Activated CD8-positive, alpha-beta memory T cell treated with anti-CD3 and anti-CD28 coated beads, Interleukin-2, amount 50 U/mL, for 24 hours (primary cell): Measurements from ENCODE around the gene FGFBP1.
A peak's percentile ranks its signal among the peaks of the same experiment; 100 is the strongest.

Experiments used
- DNase-seq: peaks from one replicate; pipeline ENCODE4 v3.0.0-alpha.2; 2020; ENCODE audit errors: extremely low read depth

Gene FGFBP1

DNA sequence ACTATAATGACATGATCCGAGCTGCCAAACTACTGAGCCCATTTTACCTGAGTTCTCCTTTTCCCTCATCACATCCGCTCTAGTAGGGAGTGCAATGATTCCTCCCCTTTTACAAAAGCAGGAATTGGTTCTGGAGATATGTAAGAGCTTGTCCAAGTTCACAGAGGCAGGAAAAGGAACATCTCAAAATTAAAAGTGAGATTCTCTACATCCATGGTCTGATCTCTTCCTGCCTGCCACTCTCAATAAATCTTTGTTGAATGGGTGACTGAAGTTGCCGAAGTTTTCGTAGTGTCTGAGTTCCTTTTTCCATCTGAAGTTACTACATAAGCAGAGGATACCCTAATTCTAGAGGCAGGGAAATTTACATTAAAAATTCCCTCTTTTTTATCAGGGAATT is at the start of gene FGFBP1:
FGFBP1 (minus strand) TSS at position 101 of the 400 bp plus-strand sequence. CDS start 2,108 bp downstream, outside the sequence.
- DNase-seq, result no peak

DNA sequence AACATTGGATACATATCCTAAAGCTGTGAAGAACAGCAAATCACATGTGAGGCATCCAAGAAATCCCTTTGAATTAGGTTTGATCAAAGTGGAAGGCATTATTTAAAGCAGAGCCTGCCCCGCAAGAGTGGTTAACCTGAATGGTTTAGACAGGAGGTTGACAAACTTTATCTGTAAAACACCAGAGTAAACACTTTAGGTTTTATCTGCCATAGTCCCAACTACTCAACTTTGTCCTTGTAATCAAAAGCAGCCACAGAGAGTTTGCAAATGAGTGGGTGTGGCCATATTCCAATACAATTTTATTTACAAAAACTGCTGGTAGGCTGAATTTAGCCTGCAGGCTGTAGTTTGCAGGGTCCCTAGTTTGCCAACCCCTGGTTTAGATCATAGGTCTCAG is 49.7 kb upstream of the FGFBP1 start:
- no peak for DNase-seq

DNA sequence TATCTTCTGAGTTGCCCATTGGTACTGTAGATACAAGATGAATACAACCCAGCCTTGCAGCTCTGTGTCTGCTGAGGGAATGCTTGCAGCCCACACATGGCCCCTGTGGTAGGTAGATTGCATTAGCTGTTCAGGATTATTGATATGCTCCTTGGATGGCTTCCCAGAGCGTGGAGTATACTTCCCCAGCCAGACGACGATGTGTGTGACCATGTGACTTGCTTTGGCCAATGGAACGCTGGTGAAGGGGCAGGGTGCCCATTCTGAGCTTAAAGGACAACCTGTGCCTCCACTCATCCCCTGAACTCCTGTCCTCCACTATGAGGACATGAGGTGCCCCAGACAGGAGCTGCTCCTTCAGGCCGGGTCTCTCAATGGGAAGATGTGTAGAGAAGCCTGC is 48.4 kb upstream of the FGFBP1 start:
- DNase-seq, result no peak

DNA sequence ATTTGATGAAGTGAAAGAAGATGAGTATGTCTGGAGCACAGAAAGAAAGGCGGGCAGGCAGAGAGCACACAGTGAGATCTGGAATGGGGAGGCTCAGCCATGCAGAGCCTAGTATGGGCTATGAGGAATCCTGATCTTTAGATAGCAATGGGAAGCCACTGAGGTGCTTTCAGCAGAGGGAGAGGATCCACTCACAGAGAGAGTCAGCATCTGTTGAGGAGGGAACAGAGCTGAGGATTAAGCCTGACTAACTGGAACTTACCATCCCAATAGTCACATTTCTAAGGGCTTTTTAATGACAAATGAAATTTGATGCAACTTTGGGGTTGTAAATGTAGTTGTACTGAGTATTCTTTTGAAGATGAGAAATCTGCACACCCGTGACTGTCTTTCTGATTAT is 45.1 kb upstream of the FGFBP1 start:
- DNase-seq, result no peak

DNA sequence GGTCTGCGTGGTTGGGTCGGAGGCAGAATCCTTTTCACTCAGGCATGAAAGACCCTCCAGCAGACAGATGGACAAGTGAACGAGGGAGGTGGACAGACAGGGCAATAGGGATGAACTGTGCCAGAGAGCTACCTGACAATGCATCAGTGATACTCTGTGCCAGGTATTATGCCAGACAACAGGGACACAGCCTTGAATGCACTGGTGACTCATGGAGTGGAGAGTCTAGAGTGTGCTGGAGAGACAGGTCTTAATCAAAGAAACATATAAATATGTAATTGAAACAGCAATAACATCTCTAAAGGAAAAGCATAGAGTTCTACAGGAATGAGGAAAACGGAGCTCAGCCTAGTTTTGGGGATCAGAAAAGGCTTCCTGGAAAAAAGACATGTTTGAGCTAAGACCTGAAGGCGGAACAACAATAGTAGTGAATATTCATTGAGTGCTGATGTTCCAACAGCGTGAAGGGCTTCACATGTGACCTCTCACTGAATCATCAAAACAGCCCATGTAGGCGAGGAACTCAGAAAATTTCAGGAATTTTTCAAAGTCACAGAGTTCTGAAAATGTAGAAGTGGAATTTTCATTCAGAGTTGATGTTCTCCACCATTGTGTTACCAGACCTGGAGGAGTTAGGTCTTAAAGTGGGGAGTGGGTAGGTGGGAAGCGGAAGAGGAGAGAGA is 44.4 kb upstream of the FGFBP1 start:
- no peak for DNase-seq

DNA sequence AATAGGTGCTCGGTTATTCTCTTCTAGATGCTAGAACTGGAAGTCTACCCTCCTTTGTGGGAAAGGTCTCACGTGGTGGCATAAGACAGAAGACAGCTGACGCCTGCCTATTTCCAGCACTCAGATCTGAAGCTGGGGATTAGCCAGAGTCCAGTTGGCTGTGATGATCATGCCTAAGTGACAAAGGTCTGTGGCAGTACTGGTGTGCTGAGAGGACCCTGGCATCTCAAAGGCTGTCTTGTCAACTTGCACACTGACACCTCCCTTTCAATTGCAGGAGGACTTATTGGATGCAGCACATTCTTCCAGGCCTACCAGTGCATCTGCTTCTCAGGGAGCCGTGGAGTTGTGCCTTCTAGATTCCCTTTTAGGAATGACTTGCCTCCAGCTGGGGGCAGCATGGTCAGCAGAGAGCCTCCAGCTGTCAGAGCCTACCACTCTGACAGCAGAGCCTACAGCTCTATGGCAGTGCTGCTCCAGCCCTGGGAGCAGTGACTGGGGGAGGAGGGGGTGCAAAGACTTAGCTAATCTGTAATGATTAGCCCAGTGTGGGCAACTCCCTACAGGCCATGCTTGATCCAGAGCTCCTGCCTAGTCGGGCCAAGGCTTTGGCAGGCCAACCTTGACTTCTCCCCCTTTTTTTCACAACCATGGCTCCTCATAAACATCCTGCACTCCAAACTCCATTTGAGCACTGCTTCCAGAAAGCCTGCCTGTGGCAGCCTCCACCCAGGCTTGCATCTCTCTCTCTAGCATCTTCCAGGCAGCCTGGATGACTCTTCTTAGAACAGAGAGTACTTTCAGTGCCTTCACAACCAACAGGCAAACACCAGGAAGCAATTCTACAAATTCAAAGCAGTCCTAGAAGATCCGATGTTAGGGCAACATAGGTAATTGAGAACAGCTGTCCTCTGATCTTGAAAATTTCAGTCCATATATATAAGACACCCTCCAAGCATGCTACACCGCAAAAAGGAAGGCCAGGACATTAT is 38.2 kb upstream of the FGFBP1 start:
- DNase-seq, result no peak

DNA sequence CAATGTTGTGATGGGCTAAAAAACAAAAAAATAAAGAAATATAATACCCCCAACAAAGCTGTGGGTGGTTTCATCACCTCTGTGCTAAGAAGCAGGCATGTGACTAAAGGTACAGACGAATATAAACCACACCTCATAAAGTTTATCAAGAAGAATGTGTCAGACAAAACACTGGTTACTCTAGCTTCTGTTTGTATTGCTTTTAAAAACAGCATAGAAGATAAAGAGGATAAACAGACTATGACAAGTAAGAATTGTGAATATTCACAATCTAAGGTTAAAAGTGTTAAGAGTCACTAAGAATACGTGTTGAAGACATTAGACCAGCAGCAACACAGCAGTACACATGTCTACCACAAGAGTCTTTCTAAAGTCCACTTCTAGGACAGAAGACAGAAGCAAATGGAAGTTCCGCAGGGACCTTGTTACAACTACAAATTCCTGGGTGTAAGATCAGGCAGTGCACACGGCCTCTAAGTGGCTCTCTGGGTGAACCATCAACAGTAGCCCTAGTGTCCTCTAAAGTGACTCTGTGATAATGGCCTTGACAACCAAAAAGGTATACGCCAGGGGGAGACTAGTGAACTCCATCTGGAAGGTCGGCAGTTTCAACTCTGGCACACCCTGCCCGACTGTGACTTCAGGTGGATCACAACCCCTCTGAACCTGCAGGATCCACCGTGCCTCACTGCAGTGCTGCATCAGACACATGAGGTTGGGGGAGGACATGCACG is 32.7 kb upstream of the FGFBP1 start:
- DNase-seq, result no peak

DNA sequence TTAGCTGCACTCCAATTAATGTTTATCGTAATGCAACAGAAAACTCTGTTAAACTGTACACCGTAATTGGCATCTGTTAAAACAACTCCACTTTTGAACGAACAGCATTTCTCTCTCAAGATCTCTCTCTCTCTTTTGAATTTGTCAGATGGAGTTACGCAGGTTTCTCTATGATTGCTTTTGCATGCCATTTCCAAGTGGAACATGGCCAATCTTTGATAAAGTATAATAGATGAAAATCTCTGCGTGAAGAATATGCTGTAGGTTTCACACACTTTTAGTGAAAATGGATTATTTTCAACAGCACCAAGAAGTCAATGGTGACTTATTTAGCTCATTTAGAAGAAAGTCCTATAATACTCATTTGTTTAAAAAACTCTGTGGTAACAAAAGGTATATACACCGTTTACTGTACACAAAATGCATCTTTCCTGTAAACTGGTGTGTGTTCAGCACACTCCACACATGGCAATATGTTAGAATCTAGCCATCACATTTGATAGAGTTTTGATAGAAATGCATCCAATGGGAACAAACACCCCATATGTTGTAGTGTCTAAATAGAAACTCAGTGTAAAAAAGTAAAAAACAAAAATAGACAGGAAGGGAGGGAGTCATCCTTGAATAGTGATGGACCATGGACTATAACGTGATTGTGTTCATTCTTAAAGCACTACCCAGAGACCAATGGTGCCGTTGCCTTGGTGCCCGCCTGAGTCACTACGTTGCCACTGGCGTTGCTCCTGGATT is 30.2 kb upstream of the FGFBP1 start:
- no peak for DNase-seq

DNA sequence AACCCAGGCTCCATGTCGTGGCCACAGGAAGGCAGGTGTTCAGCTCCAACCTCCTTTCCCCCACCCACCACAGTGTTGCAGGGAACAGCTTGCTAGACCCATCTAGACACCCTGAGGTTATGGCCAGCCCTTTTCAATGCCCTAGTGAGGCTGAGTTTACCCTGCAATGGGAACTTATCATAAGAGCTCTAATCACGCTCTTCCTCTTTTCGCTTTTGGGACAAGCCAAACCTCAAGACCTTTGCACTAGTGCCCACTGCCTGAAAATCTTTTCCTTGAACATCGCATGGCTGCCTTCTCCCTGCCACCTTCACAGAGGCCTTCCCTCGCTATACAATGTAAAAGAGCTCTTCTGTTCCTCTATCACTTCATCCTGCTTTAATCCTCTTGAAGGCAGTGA is 26.8 kb upstream of the FGFBP1 start:
- no peak for DNase-seq

DNA sequence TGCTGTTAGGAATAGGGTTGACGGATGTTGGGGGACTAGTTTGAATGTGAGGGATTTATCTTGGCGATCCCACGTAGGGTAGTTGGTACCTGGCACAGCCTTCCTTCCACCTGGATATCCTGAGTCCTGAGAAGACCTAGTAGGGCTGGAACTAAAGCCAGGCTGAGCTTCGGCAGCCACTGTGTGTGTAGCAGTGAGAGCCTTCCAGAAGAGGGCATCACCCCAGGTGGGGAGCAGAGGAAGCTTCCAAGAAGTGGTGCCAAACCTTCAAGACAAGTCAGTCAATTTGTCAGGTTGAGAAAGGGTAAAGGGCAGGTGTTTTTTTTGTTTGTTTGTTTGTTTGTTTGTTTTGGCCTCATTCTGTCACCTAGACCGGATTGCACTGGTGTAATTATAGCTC is 25.6 kb upstream of the FGFBP1 start:
- no peak for DNase-seq

DNA sequence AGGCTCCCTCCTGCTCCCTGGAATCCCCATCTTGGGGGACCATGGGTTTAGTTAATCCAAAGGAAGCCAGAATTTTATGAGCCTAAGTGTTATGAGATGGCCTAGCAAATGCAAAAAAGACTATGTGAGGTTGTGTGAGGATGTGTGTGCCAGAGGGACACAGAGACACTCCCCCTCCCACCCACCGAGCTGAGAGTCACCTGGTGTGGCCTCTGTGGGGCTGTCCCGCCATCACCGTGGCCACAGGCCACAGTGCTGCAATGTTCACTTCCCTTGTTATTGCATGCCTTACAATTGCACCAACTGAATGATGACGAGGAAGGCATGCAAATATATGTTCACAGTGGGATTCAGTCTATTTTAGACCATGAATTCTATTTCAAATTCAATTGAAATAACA is 25.0 kb upstream of the FGFBP1 start:
- no peak for DNase-seq

DNA sequence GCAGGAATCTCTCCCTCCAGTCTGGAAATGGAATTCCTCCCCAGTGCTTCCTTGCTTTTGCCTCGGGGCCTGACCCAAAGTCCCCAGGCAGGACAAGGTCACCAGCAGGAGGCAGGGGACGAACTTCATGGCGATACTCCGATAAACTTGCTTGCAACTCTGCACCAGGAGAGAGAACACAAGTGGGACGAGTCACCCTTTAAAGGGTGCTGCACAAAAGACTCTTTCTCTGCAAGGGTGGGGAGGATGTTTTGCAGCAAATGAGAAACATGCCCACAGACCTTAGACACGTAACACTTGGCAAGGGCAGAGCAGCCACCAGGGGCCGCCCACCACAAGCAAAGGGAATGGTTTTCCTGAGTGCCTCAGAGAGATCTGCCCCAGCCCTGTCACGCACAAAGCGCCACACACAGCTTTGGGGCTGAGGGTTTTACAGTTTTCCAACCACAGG is 24.5 kb upstream of the FGFBP1 start, which contains the start of gene FGFBP2:
FGFBP2 (minus strand) TSS at position 175 of the 451 bp plus-strand sequence; CDS start at position 129, 46 bp downstream.
- peak; percentile 28 for DNase-seq

DNA sequence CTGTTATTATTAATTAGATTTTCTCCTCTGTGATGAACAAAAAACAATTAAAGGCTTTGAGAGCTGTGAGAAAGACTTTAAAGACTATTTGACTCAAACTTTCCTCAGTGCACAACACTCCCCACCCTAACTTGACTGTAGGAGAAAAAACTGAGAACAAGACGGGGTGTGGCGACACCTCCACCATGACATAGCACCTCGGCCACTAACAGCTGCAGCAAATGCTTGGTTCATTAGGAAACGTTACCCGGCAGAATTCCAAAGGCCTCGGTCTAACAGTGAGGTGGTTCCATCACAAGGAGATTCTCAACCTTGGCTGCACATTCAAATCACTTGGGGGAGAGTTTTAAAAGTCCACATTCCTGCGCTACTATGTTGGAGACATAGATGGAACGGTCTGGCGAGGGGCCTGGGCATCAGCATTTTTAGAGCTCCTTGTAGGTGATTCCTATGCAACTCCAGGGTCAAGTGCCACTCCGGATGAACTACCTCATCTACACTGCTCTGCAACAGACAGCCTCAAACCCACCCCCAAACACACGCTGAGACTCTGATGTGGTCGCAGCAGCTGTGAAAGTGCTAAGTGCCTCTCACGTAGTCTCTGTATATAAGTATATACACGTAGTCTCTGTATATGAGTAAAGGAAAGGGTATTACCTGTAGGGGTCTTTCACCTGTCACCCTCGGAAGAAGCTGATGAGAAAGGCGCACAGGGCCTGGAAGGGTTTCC is 23.4 kb upstream of the FGFBP1 start:
- no peak for DNase-seq

DNA sequence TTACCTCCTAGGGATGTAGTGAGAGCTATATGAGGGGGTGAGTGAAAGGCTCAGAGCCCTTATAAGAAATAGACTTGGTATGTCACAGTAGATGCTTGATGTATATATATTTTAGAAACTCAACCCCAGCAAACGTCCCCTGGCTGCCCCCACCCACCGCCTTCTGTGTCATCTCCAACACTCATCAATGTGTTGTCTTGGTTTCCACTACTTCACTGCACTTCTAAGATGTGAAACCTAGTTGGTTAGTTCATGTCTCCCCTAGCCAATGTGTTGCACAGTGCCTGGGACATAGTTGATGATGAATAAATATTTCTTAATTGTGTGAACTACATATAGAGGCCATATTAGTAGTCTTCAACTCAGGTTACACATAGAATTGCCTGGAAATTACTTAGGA is 20.0 kb upstream of the FGFBP1 start:
- DNase-seq, result no peak

DNA sequence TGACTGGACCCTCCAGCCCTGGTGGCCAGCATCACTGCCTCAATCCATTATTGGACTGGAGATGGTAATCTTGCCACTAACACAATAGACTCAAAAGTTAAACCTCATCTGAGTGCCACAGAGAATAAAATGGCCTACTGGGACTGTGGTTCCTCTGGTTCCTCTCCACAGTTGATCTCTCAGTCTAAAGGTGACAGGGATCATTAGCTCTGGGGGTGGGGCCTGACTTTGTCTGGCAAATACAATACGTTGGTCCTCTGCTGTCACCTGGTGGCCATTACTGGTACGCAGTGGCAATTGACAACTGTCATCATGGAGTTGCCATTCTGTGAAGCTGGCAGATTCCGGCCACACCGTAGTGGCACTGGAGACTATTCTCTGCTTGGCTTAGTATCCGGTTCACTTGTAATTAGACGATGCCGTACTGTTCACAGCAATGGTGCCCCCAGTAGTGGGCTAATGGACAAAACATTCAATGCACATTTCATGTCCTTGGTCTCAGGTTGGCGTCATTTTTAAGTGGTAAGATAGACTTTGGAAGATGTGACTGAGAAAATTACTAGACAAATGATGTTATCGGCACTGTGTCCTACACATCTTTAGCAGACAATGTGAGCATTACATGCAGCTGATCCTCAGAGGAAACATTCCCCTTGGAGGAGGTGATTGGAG is 17.8 kb upstream of the FGFBP1 start:
- DNase-seq, result peak; percentile 69

DNA sequence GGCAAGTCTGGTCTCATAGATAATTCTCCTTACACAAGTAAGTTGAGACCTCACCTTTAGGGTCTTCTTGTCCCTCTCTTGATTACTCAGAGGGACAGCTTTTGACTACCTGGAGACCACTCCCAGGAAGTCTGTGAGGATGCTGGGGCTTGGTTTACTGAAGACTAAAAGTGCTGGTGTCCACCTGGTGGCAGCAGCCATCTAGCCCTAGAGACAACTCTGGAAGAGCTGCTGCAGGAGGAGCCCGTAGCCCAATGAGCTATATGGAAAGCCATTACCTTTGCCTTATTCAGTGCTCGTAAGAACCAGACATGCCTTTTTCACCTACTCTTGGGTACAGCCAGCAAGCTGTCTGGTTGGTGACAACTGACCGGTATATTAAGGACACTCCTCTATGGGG is 17.1 kb upstream of the FGFBP1 start:
- no peak for DNase-seq

DNA sequence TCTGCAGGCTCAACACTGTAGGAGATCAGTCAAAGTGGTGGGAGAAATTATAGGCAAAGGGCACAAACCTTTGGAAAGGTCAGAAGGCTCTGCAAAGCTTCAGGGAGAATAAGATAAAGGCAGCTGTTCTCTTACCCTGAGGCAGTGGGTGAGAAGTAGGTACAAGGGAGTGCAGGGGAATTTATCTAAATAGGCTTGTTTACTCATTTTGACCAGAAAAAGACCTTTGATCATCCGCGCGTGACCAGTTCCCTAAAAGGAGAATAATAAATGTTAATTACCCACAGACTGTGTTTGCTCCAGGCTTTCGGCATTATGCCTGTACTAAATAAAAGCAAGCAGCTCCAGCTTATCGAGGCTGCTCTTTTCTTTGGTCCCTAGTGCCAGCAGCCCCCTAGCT is 15.1 kb upstream of the FGFBP1 start:
- DNase-seq, result no peak

DNA sequence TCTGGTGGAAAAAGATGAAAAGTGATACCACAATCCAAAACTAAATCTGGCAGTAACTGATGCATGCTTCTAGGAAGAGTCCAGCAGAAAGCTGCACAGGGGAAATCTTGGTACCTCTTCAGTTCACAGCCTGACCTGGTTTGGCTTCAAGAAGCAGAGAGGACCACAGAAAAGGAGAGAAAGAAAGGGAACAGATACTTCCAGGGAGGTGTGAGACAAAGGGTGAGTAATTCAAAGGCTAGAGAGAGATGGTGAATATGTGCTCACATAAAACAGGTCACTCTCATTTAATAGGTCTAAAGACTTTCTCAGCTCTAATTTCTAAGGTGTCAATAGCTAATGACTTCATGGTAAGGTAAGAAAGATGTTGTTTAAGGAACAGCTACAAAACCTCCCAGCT is 13.2 kb upstream of the FGFBP1 start:
- no peak for DNase-seq

DNA sequence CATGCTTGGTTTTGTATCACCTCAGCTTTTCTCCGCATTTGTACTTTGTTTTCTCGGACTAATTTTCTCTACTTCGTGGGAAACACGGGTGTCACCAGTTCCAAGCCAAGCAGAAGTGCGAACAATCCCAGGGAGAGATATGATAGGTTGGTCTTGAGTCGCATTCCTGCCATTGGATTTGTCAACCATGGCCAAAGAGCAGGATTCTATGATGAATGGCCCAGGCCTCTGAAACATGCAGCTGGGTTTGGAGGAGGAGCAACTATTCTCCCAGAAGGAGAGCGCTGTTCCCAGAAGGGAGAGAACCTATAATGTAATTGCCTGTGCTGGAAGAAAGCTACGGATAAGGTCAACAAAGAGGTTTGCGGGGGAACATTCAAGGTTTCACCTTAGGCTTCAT is 10.3 kb upstream of the FGFBP1 start:
- DNase-seq, result no peak

DNA sequence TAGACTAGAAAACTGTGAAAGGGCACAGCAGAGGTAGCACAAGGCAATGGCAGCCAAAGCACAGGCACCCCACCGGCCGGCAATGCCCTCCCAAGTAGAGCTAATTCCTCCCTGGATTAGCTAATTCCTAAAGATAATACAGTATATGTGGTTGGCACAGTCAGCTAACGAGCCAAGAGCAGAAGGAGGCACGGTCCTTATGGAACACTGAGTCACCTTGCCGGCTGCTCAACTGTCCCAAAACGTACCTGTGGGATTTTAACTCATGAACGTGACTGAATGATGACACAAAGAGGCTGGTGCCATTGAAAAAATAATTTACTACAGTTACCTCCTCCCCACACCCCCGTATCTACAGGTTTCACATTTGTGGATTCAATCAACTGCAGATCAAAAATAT is 9.1 kb upstream of the FGFBP1 start:
- no peak for DNase-seq
